A549 (cell line): ENCODE results near the gene SYT8.

Experiments used
- EP300 ChIP-seq, 2 experiments: fragments of >200 bp; sonication (Bioruptor Twin); formaldehyde crosslinking; IDR thresholded peaks; 2 replicates in 1 of 2; 3 replicates in 1 of 2; pipeline ENCODE4 v1.6.1; 2016 to 2017
- FOSL2 ChIP-seq, 2 experiments: fragments of 450-650 bp in 1 of 2; fragments of >200 bp in 1 of 2; sonication (Bioruptor Twin) in 1 of 2; formaldehyde crosslinking; IDR thresholded peaks; 2 replicates each; pipeline versions ENCODE4 v1.5.0 to v1.6.1; 2016 to 2020; ENCODE audit warnings: mild to moderate bottlenecking in 1 of 2, moderate library complexity in 1 of 2
- HDAC2 ChIP-seq: fragments of 200-600 bp; sonication (generic); IDR thresholded peaks from 2 replicates; pipeline ENCODE4 v1.6.1; 2016
- JUN ChIP-seq, 2 experiments: fragments of >200 bp; sonication (Bioruptor Twin); formaldehyde crosslinking; IDR thresholded peaks; 2 replicates in 1 of 2; 3 replicates in 1 of 2; pipeline ENCODE4 v1.6.1; 2016 to 2017
- KDM5A ChIP-seq: fragments of 200-600 bp; sonication (generic); IDR thresholded peaks from 2 replicates; pipeline ENCODE4 v1.6.1; 2016; ENCODE audit warnings: antibody characterized with exemption, mild to moderate bottlenecking
- MAFK ChIP-seq: fragments of 450-650 bp; IDR thresholded peaks from 2 replicates; pipeline ENCODE4 v1.6.1; 2014; ENCODE audit not compliant: partially characterized antibody
- MAZ ChIP-seq: fragments of 150-350 bp; IDR thresholded peaks from 2 replicates; pipeline ENCODE4 v1.6.1; 2014; ENCODE audit warnings: antibody characterized with exemption, low read depth, low read length, borderline replicate concordance
- NR3C1 ChIP-seq: fragments of >200 bp; sonication (Bioruptor Twin); formaldehyde crosslinking; IDR thresholded peaks from 3 replicates; pipeline ENCODE4 v1.6.1; 2017
- RAD21 ChIP-seq, 2 experiments: fragments of >200 bp in 1 of 2; sonication (Bioruptor Twin) in 1 of 2; formaldehyde crosslinking in 1 of 2; IDR thresholded peaks in 1 of 2; conservative IDR thresholded peaks in 1 of 2; 2 replicates in 1 of 2; 3 replicates in 1 of 2; pipeline ENCODE4 v1.6.1; 2012 to 2018; ENCODE audit warnings: inconsistent platforms in 1 of 2
- RCOR1 ChIP-seq: fragments of 150-350 bp; IDR thresholded peaks from 2 replicates; pipeline ENCODE4 v1.6.1; 2014; ENCODE audit warnings: antibody characterized with exemption, low read length, low read depth
- TF ChIP-seq, protein P1 (sequence below): fragments of >200 bp; sonication (Bioruptor Twin); formaldehyde crosslinking; IDR thresholded peaks from 3 replicates; pipeline ENCODE4 v1.5.1; 2016
- TF ChIP-seq, protein P2 (sequence below): IDR thresholded peaks from 2 replicates; pipeline ENCODE4 v1.6.1; 2012
- TF ChIP-seq, protein P3 (sequence below): fragments of 150-350 bp; IDR thresholded peaks from 2 replicates; pipeline ENCODE4 v1.6.1; 2014; ENCODE audit warnings: low read depth, mild to moderate bottlenecking, low read length
- TF ChIP-seq, protein P4 (sequence below): fragments of >200 bp; sonication (Bioruptor Twin); formaldehyde crosslinking; IDR thresholded peaks from 3 replicates; pipeline ENCODE4 v1.6.1; 2016

DNA sequence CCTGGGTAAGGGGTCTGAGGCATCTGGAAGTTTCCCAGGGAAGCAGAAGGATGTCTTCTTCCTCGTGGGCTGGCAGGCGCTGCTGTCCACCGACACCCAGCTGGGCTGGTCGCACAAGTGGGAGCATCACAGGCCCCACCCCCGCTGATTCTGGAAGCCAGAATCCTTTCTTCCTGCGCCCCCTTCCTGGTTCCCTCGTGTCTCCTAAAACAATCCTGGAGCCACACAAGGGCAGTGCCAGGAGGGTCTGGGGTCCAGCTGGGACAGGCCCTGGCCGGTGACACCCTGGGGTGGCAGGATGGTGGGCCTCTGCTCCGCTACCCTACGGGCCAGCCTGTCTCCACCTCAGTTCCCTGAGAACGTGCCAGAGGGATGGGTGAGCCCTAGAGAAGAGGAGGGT is 22.3 kb downstream of the SYT8 start:
- TF ChIP-seq RAD21 (conservative IDR thresholded peaks at IDR 0.05 in 1 of 2, IDR thresholded peaks at IDR 0.05 in 1 of 2) (no peak), MAFK (no peak), HDAC2 (no peak), EP300 (IDR thresholded peaks at IDR 0.05) (no peak), FOSL2 (IDR thresholded peaks at IDR 0.05) (no peak), FOSL2 (CRISPR knock-in tag; IDR thresholded peaks at IDR 0.05) (no peak), NR3C1 (no peak), JUN (IDR thresholded peaks at IDR 0.05) (no peak), MAZ (no peak), KDM5A (no peak), RCOR1 (no peak)
- TF ChIP-seq, protein P1, sequence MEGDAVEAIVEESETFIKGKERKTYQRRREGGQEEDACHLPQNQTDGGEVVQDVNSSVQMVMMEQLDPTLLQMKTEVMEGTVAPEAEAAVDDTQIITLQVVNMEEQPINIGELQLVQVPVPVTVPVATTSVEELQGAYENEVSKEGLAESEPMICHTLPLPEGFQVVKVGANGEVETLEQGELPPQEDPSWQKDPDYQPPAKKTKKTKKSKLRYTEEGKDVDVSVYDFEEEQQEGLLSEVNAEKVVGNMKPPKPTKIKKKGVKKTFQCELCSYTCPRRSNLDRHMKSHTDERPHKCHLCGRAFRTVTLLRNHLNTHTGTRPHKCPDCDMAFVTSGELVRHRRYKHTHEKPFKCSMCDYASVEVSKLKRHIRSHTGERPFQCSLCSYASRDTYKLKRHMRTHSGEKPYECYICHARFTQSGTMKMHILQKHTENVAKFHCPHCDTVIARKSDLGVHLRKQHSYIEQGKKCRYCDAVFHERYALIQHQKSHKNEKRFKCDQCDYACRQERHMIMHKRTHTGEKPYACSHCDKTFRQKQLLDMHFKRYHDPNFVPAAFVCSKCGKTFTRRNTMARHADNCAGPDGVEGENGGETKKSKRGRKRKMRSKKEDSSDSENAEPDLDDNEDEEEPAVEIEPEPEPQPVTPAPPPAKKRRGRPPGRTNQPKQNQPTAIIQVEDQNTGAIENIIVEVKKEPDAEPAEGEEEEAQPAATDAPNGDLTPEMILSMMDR = no peak
- TF ChIP-seq, protein P2, sequence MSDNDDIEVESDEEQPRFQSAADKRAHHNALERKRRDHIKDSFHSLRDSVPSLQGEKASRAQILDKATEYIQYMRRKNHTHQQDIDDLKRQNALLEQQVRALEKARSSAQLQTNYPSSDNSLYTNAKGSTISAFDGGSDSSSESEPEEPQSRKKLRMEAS = no peak
- TF ChIP-seq, protein P3, sequence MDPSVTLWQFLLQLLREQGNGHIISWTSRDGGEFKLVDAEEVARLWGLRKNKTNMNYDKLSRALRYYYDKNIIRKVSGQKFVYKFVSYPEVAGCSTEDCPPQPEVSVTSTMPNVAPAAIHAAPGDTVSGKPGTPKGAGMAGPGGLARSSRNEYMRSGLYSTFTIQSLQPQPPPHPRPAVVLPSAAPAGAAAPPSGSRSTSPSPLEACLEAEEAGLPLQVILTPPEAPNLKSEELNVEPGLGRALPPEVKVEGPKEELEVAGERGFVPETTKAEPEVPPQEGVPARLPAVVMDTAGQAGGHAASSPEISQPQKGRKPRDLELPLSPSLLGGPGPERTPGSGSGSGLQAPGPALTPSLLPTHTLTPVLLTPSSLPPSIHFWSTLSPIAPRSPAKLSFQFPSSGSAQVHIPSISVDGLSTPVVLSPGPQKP = no peak
- TF ChIP-seq, protein P4, sequence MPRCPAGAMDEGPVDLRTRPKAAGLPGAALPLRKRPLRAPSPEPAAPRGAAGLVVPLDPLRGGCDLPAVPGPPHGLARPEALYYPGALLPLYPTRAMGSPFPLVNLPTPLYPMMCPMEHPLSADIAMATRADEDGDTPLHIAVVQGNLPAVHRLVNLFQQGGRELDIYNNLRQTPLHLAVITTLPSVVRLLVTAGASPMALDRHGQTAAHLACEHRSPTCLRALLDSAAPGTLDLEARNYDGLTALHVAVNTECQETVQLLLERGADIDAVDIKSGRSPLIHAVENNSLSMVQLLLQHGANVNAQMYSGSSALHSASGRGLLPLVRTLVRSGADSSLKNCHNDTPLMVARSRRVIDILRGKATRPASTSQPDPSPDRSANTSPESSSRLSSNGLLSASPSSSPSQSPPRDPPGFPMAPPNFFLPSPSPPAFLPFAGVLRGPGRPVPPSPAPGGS = no peak
